Lower lobe of right lung (tissue), 2 donors: Measurements from ENCODE around the gene SORCS1. TPM values are rescaled to one million over a fixed set of nuclear protein-coding genes. Genes with fewer than 3 reads are reported as not detected.
"Not testable (repeated sequence)": the region's sequence is repeated elsewhere in the genome, so short reads cannot be mapped to it uniquely, and the experiment has no call there.

ENCODE experiments used
- ATAC-seq, 2 donors: fragments of 200-7000 bp; cut with Tn5 transposase; one replicate each; pipeline ENCODE4 v1.9.1; 2020 to 2022; ENCODE audit warnings: mild to moderate bottlenecking in 2 of 2, moderate library complexity in 2 of 2
- DNase-seq: peaks from one replicate; pipeline ENCODE4 v3.0.0-alpha.2; 2020
- H3K27ac ChIP-seq: fragments of 200-600 bp; one replicate; pipeline ENCODE4 v1.8.0; 2022
- H3K27me3 ChIP-seq: fragments of 200-600 bp; one replicate; pipeline ENCODE4 v1.8.0; 2022; ENCODE audit warnings: low read depth
- H3K36me3 ChIP-seq: fragments of 200-600 bp; one replicate; pipeline ENCODE4 v1.8.0; 2022; ENCODE audit warnings: mild to moderate bottlenecking
- H3K4me1 ChIP-seq: fragments of 200-600 bp; one replicate; pipeline ENCODE4 v1.8.0; 2022
- H3K4me3 ChIP-seq: fragments of 200-600 bp; one replicate; pipeline ENCODE4 v1.8.0; 2022; ENCODE audit warnings: mild to moderate bottlenecking
- H3K9me3 ChIP-seq: fragments of 200-600 bp; one replicate; pipeline ENCODE4 v1.8.0; 2022
- CTCF ChIP-seq: fragments of 200-600 bp; IDR thresholded peaks from one replicate; pipeline ENCODE4 v1.8.0; 2022; ENCODE audit warnings: antibody characterized with exemption, mild to moderate bottlenecking
- intact Hi-C: fragments of 100-400 bp; cut with DNase I; formaldehyde crosslinking; loops from one replicate; pipeline ENCODE4 v1.11.0; 2022
- total RNA-seq: library from RNA; stranded (reverse); fragmentation: NEBNext Ultra II Directional; extraction: Animal tissue kit (Norgen Biotek cat#: 25700); gene quantifications from one replicate; pipeline ENCODE4 v1.2.1, GENCODE V29; 2021
- donor health status: DM: no; HTN: yes; CAD: no; lungs with severe emphysema.

SORCS1 gene
- total RNA-seq, 1 donor from 2014 or later = 0.15 TPM

- peak; percentile 41 to 58 for ATAC-seq
- Histone ChIP-seq H3K4me3 (no peak overlapping the region), H3K9me3 (no peaks in the 10 kb centered on the region), H3K4me1 (peaks cover 9% of the 10 kb centered on the region), H3K36me3 (no peaks in the 10 kb centered on the region), H3K27ac (no peak overlapping the region), H3K27me3 (no peaks in the 10 kb centered on the region)
- no peak for DNase-seq
- intact Hi-C loops = no loop called here
- TF ChIP-seq CTCF = no peak
Measured at GRCh38 chr10:106935978-106936451, 228.5 kb downstream of the SORCS1 start.

DNA sequence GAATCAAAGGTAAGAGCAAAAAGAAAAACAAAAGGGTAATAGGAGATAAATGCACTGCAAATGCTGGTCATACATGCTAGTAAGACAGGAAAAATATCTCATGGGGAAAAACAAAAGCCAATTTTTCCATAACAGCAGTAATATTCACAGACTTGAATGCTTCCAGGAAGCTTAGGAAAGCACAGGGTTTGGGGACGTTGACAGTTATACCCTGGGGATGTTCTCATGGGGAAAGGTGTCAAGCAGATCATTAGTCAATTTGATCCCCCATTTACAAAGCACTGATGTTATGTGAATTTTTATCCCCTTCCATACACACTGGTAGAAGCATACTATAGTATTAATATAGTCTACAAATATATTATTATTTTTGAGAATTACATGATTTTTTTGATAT is 232.7 kb downstream of the SORCS1 start:
- Histone ChIP-seq H3K4me1 (peaks cover 14% of the 10 kb centered on the region), H3K27ac (no peak overlapping the region), H3K36me3 (no peaks in the 10 kb centered on the region), H3K27me3 (no peaks in the 10 kb centered on the region), H3K9me3 (no peaks in the 10 kb centered on the region), H3K4me3 (no peak overlapping the region)
- intact Hi-C loops = no loop called here
- no peak for ATAC-seq
- TF ChIP-seq CTCF = no peak
- no peak for DNase-seq

DNA sequence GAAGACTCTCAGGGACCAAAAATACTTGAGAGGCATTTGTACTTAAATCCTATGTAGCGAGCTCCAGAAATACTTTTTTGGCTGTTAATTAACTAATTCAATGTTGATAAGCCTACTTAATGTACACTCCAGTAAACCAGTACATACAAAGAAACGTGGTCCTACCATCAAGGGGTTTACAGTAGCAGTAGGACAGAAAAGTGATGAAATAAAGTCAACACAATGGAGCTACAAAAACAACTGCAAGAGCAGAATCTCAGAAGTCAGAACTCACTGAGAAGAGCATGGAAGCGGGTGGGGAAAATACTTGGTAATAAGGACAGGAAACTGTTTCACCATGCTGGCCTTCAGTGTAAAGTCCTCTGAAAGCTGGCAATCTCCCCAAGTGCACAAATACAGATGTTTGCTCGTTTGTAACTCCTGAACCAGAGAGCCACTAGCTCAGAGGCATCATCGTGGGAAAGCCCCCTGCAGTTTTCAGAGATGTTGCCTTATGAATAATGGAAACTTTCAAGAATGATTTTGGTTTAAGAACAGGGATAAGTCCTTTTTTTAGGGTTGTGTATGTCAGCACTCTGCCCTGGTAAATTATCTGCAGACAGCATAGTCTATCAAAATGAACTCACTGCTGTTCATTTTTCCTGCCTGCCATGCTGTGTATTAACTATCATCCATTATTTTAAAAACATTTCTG is 233.2 kb downstream of the SORCS1 start:
- intact Hi-C loops = no loop called here

DNA sequence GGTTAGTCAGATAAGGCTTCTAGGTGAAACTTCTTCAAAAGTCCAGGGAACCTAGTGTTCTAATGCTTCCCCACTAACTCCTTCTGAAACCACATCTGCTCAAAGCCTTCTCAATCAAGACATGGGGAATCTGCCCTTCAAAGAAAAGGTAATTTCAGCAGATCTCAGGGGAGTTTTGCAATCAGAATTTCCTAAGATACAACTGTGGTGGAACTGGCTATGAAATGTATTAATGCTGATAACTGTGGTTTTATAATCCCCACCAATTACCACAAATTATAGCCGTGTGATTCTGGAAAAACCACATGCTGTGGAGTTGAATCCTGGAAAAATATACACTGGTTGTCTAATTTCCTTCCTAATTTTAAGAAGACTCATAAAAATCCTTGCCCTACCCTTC is 233.8 kb downstream of the SORCS1 start:
- DNase-seq (no peak), ATAC-seq (peak in 1 of 2 donors; percentile 50)
- Histone ChIP-seq H3K4me3 (no peak overlapping the region), H3K27me3 (no peaks in the 10 kb centered on the region), H3K9me3 (no peaks in the 10 kb centered on the region), H3K4me1 (peaks cover 14% of the 10 kb centered on the region), H3K36me3 (no peaks in the 10 kb centered on the region), H3K27ac (no peak overlapping the region)
- no peak for TF ChIP-seq CTCF
- intact Hi-C loops = no loop called here

More for the DNA sequence above, 233.2 kb downstream of the SORCS1 start:
- Histone ChIP-seq H3K9me3 (no peaks in the 10 kb centered on the region), H3K4me1 (peaks cover 14% of the 10 kb centered on the region), H3K36me3 (no peaks in the 10 kb centered on the region), H3K27me3 (no peaks in the 10 kb centered on the region), H3K4me3 (no peak overlapping the region), H3K27ac (no peak overlapping the region)
- no peak for DNase-seq
- ATAC-seq = peak; percentile 76 to 86
- TF ChIP-seq CTCF = no peak

DNA sequence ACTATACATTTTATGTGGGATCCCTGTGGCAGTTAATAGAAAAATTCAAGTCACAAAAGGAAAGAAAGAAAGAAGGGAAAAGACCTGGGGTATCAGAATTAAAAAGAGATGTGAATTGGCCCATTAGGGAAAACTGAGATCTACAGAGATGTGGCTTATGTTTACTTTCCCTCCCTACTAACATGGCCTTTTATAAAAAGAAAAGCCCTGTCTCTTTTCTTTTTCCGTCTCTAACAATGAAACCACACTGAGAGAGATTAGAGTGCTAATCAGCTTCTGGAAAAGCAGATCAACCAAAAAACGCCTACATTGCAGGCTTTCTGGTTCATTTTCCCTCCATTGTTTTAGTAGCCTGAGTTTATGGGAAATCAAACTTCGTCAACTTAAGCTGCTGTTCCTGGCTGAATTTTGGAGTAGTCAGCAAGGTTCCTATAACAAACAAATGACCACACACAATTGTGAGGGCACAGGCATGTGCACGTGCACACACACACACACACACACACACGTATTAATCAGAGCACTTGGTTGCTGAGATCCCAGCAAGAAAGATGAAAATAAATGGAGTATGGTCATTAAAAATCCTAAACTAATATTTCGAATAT is 235.1 kb downstream of the SORCS1 start:
- Histone ChIP-seq H3K36me3 (no peaks in the 10 kb centered on the region), H3K27ac (no peak overlapping the region), H3K9me3 (no peaks in the 10 kb centered on the region), H3K4me1 (peaks cover 14% of the 10 kb centered on the region), H3K27me3 (no peaks in the 10 kb centered on the region), H3K4me3 (no peak overlapping the region)
- ATAC-seq (no peak), DNase-seq (no peak)
- TF ChIP-seq CTCF = no peak
- intact Hi-C loops = no loop called here

DNA sequence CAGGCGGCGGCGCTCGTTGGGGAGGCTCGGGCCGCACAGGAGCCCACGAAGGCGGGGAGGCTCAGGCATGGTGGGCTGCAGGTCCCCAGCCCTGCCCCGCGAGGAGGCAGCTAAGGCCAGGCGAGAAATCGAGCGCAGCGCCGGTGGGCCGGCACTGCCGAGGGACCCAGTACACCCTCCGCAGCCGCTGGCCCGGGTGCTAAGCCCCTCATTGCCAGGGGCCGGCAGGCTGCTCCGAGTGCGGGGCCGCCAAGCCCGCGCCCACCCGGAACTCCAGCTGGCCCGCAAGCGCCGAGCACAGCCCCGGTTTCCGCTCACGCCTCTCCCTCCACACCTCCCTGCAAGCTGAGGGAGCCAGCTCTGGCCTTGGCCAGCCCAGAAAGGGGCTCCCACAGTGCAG is 236.4 kb downstream of the SORCS1 start:
- H3K36me3 ChIP-seq, DNase-seq, H3K4me3 ChIP-seq, ATAC-seq, intact Hi-C loops, H3K27ac ChIP-seq, H3K27me3 ChIP-seq, H3K9me3 ChIP-seq: not testable (repeated sequence)
- H3K4me1 ChIP-seq = peaks cover 14% of the 10 kb centered on the region
